DMS79 (cell line): ENCODE results near the gene TCIRG1.

Experiments
- DNase-seq: peaks from one replicate; lab custom pipeline; 2025; lab: John Stamatoyannopoulos, UW

Gene TCIRG1

GRCh38 chr11:68017980-68018729 lies 20.7 kb upstream of the TCIRG1 start:
- DNase-seq, result no peak

GRCh38 chr11:68018730-68019190 lies 20.1 kb upstream of the TCIRG1 start:
- DNase-seq, result no peak

- DNase-seq, result no peak
Observed at GRCh38 chr11:68019486-68019885, 19.3 kb upstream of the TCIRG1 start.

GRCh38 chr11:68020575-68020974 lies 18.2 kb upstream of the TCIRG1 start:
- no peak for DNase-seq

- no peak for DNase-seq
Observed at GRCh38 chr11:68021167-68021787, 17.5 kb upstream of the TCIRG1 start.

GRCh38 chr11:68022531-68022930 lies 16.3 kb upstream of the TCIRG1 start:
- no peak for DNase-seq

- DNase-seq, result no peak
Observed at GRCh38 chr11:68024508-68024907, 14.3 kb upstream of the TCIRG1 start.

- DNase-seq, result no peak
Observed at GRCh38 chr11:68025047-68025446, 13.8 kb upstream of the TCIRG1 start.

- DNase-seq, result no peak
Observed at GRCh38 chr11:68026391-68027105, 12.3 kb upstream of the TCIRG1 start.

GRCh38 chr11:68027667-68028066 lies 11.2 kb upstream of the TCIRG1 start:
- DNase-seq, result no peak

- DNase-seq, result no peak
Observed at GRCh38 chr11:68028802-68029545, 9.9 kb upstream of the TCIRG1 start.

- DNase-seq, result peak; percentile 99
Observed at GRCh38 chr11:68030318-68031143, 8.3 kb upstream of the TCIRG1 start, which contains the start of gene NDUFS8. Gene NDUFS8 (plus strand): TSS chr11:68030681. CDS start chr11:68032152, 1,471 bp downstream.

GRCh38 chr11:68031144-68031464 lies 7.7 kb upstream of the TCIRG1 start:
- DNase-seq, result no peak

- DNase-seq, result no peak
Observed at GRCh38 chr11:68032003-68032402, 6.8 kb upstream of the TCIRG1 start.

GRCh38 chr11:68032997-68033707 lies 5.7 kb upstream of the TCIRG1 start:
- DNase-seq, result no peak

GRCh38 chr11:68033708-68034045 lies 5.1 kb upstream of the TCIRG1 start:
- DNase-seq, result no peak

GRCh38 chr11:68035266-68035876 lies 3.5 kb upstream of the TCIRG1 start:
- no peak for DNase-seq

- DNase-seq, result no peak
Observed at GRCh38 chr11:68036141-68036716, 2.6 kb upstream of the TCIRG1 start.

GRCh38 chr11:68036717-68037239 lies 2.0 kb upstream of the TCIRG1 start:
- DNase-seq, result no peak
